Measurements from ENCODE around the gene TM9SF4.

Gene TM9SF4

GRCh38 chr20:32109392-32110172 is at the start of gene TM9SF4:
Gene TM9SF4, plus strand, starts transcription at chr20:32109714. Its CDS starts 27 bp downstream, at chr20:32109741.
- peak; percentile 88 for DNase-seq

- peak; percentile 78 for DNase-seq
These were observed 46.7 kb upstream of the TM9SF4 start for GRCh38 chr20:32062776-32063170.

- DNase-seq: peak; percentile 42
These were observed 45.8 kb upstream of the TM9SF4 start for GRCh38 chr20:32063695-32064094.

GRCh38 chr20:32064667-32065066 is 44.8 kb upstream of the TM9SF4 start:
- no peak for DNase-seq

- no peak for DNase-seq
These were observed 42.2 kb upstream of the TM9SF4 start for GRCh38 chr20:32067234-32067821.

GRCh38 chr20:32068174-32068573 is 41.3 kb upstream of the TM9SF4 start:
- no peak for DNase-seq

GRCh38 chr20:32069711-32070110 is 39.8 kb upstream of the TM9SF4 start:
- DNase-seq: no peak

GRCh38 chr20:32070282-32070681 is 39.2 kb upstream of the TM9SF4 start:
- DNase-seq: no peak

- DNase-seq: no peak
These were observed 38.8 kb upstream of the TM9SF4 start for GRCh38 chr20:32070690-32071213.

- no peak for DNase-seq
These were observed 37.9 kb upstream of the TM9SF4 start for GRCh38 chr20:32071395-32072167.

GRCh38 chr20:32072168-32072750 is 37.3 kb upstream of the TM9SF4 start:
- no peak for DNase-seq

- DNase-seq: no peak
These were observed 34.0 kb upstream of the TM9SF4 start for GRCh38 chr20:32075534-32075933.

GRCh38 chr20:32077190-32077589 is 32.3 kb upstream of the TM9SF4 start:
- DNase-seq: no peak

- no peak for DNase-seq
These were observed 31.2 kb upstream of the TM9SF4 start for GRCh38 chr20:32078322-32078721.

GRCh38 chr20:32078791-32079190 is 30.7 kb upstream of the TM9SF4 start:
- DNase-seq: no peak

- no peak for DNase-seq
These were observed 29.8 kb upstream of the TM9SF4 start for GRCh38 chr20:32079655-32080109.

- no peak for DNase-seq
These were observed 28.7 kb upstream of the TM9SF4 start for GRCh38 chr20:32080783-32081182.

GRCh38 chr20:32083469-32083868 is 26.0 kb upstream of the TM9SF4 start:
- DNase-seq: no peak

GRCh38 chr20:32087070-32087469 is 22.4 kb upstream of the TM9SF4 start:
- no peak for DNase-seq

GRCh38 chr20:32088759-32089158 is 20.8 kb upstream of the TM9SF4 start:
- no peak for DNase-seq

GRCh38 chr20:32089637-32090362 is 19.7 kb upstream of the TM9SF4 start:
- DNase-seq: no peak

GRCh38 chr20:32091888-32092346 is 17.6 kb upstream of the TM9SF4 start:
- peak; percentile 70 for DNase-seq
